Measurements from ENCODE around the gene NR1D1. TPM values are rescaled to one million over a fixed set of nuclear protein-coding genes. Genes with fewer than 3 reads are reported as not detected.
"Not testable (repeated sequence)": the region's sequence is repeated elsewhere in the genome, so short reads cannot be mapped to it uniquely, and the experiment has no call there.

The NR1D1 gene
- total RNA-seq, result 10 to 100 TPM; 16.9 to 19.8 TPM
- long read RNA-seq, partial matches to known transcripts, result 5 of 5 reads
- long read RNA-seq, other reads (novel, unspliced or antisense), result 0 of 5 reads

DNA sequence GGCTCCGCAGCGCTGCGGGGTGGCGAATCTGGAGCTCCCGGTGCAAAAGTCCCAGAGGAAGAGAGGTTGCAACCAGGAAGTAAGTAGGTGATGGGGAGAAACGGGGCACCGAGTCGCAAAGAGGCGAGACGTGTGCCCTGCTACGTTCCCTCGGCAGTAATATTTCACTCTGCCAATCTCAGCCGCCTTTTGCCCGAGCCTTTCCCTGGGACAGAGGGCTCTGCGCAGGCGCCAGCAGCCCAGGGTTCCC is at the start of gene NR1D1:
Gene NR1D1, minus strand, starts transcription at position 171 of the 250 bp plus-strand sequence. CDS start 495 bp downstream, outside the sequence.
- intact Hi-C loops (cut with DNase I, micrococcal nuclease), result no loop called here
- ATAC-seq, result no peak

DNA sequence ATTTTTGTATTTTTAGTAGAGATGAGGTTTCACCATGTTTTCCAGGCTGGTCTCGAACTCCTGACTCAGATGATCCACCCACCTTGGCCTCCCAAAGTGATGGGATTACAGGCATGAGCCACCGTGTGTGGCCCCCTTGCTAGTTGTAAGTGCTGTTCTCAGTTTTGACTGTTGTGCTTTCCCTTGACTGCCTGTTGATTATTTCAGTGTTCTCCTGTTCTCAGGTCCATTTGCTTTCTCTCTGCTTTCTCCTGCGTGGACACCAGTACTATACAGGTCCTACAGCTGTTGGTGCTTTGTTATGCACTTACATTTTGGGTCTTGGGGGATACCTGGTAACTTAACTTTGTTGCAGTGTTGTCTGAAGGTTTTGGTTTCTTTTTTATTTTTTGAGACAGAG is 48.1 kb upstream of the NR1D1 start:
- intact Hi-C loops (cut with DNase I, micrococcal nuclease), result no loop called here
- no peak for ATAC-seq
- DNase-seq, result no peak

More for the DNA sequence above, at the start of gene NR1D1:
- no peak for DNase-seq

- ATAC-seq, result no peak
- no peak for DNase-seq
- intact Hi-C loops (cut with DNase I, micrococcal nuclease), result no loop called here
Measured at GRCh38 chr17:40145476-40145875, 45.1 kb upstream of the NR1D1 start.

DNA sequence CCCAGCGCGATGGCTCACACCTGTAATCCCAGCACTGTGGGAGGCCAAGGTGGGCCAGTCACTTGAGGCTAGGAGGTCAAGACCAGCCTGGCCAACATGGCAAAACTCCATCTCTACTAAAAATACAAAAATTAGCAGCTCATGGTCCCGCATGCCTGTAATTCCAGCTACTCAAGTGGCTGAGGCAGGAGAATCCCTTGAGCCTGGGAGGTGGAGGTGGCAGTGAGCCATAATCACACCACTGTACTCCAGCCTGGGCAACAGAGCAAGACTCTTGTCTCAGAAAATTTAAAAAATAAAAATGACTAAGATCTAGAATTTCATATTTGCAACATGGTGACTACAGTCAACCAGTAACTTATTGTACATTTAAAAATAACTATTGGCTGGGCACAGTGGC is 42.8 kb upstream of the NR1D1 start:
- DNase-seq; ATAC-seq; intact Hi-C loops (cut with DNase I, micrococcal nuclease): not testable (repeated sequence)

DNA sequence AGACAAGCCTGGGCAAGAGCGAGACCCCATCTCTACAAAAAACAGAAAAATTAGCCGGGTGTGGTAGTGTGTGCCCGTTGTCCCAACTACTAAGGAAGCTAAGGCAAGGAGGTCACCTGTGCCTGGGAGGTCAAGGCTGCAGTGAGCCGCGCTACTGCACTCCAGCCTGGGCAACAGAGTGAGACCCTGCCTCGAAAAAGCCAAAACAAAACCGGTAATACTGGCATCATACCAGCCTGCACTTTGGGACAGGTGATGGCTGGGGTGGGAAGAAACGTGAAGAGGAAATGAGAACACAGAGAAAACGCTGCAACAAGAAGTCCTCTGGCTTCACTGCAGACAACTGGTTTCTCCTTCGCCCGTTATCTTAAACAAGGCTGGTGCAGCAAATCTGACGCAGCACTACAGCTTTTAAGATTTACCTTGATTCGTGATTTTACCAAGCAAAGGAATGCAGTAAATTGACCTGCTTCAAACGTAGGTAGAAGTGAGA is 39.2 kb upstream of the NR1D1 start:
- DNase-seq, result peak in 1 of 2 donors; percentile 38
- intact Hi-C loops (cut with DNase I, micrococcal nuclease), result no loop called here
- peak; percentile 16 for ATAC-seq

- DNase-seq (no peak), ATAC-seq (no peak)
- intact Hi-C loops (cut with DNase I, micrococcal nuclease), result no loop called here
Measured at GRCh38 chr17:40135817-40136216, 35.4 kb upstream of the NR1D1 start.

- intact Hi-C loops (cut with DNase I, micrococcal nuclease), result no loop called here
- DNase-seq (peak in 1 of 2 donors; percentile 54), ATAC-seq (peak; percentile 96)
Measured at GRCh38 chr17:40134184-40134583, 33.8 kb upstream of the NR1D1 start.

DNA sequence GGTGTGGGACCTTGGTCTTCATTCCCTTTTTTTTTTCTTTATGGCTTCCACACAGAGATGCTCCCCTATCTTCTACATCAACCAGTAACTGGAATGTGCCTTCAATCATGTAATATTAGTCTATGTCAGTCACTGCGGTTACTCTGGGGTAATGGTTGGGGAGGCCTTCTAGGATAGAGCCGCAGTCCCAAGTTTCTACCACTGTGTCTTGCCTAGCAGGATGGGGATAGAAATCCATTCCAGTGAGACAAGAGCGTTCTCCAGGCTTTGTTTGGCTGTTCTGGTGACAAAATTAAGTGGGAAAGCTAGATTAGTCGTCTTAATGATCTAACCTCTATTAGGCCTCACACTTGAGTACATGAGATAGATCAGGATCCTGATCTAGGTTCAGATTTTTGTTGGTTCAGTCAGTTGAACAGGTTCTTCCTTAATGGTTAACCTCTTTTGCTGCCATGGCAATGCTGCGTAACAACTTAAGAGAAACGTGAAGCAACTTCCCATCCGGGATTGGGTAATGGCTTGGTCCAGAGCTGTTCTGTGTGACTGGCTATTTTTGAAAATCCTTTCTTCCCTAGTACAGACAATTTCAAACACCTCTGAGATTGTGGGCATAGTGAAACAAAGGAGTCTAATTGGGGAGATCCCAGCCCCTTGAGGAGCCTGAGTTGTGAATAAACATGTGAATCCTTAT is 30.1 kb upstream of the NR1D1 start:
- ATAC-seq, result no peak
- DNase-seq, result no peak
- intact Hi-C loops (cut with DNase I, micrococcal nuclease), result no loop called here

- ATAC-seq, result no peak
- intact Hi-C loops (cut with DNase I, micrococcal nuclease), result no loop called here
- DNase-seq, result no peak
Measured at GRCh38 chr17:40129498-40129897, 29.1 kb upstream of the NR1D1 start.

DNA sequence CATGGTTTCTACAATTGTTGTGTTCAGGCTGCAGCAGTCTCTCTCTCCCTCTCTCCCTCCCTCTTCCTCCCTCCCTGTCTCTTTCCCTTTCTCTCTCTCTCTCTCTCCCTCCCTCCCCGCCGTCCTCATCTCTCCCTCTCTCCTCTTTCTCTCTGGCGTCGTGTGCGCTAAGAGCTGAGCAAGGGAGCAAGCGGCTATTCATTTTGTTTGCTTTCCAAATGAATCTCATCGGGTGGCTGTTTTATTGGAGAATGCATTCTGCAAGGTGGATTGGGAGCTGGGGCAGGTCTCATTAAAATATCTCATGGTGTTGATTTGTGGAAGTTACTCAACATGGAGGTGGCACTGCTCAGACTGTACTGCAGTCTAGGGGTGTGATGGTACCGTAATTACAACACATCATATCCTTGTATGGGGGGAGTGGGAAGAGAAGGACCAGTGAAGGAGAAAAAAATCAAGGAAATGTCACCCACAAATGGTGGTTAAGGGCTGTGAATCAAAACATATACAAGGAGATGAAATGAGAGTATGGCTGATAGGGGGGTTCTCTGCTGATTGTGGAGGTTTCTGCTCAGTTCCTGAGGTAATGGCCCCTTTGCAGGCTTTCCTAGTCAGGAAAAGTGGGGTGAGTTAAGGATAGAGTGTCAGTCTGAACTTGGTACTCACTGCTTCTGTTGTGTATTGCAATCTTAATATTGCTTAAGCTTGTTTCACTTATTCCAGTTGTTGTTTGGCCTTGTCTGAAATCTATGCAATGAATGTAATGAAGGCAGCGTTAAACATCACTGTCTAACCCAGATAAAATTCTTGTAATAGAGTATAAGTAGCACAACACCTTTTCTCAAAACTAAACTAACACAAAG is 24.1 kb upstream of the NR1D1 start:
- intact Hi-C loops (cut with DNase I, micrococcal nuclease), result no loop called here
- ATAC-seq (peak; percentile 7), DNase-seq (peak in 1 of 2 donors; percentile 21)

GRCh38 chr17:40123811-40124114 is 23.4 kb upstream of the NR1D1 start:
- DNase-seq (no peak), ATAC-seq (no peak)
- intact Hi-C loops (cut with DNase I, micrococcal nuclease), result no loop called here

GRCh38 chr17:40122999-40123810 is 22.8 kb upstream of the NR1D1 start:
- ATAC-seq, result peak; percentile 30
- intact Hi-C loops (cut with DNase I, micrococcal nuclease), result no loop called here
- peak; percentile 65 for DNase-seq

DNA sequence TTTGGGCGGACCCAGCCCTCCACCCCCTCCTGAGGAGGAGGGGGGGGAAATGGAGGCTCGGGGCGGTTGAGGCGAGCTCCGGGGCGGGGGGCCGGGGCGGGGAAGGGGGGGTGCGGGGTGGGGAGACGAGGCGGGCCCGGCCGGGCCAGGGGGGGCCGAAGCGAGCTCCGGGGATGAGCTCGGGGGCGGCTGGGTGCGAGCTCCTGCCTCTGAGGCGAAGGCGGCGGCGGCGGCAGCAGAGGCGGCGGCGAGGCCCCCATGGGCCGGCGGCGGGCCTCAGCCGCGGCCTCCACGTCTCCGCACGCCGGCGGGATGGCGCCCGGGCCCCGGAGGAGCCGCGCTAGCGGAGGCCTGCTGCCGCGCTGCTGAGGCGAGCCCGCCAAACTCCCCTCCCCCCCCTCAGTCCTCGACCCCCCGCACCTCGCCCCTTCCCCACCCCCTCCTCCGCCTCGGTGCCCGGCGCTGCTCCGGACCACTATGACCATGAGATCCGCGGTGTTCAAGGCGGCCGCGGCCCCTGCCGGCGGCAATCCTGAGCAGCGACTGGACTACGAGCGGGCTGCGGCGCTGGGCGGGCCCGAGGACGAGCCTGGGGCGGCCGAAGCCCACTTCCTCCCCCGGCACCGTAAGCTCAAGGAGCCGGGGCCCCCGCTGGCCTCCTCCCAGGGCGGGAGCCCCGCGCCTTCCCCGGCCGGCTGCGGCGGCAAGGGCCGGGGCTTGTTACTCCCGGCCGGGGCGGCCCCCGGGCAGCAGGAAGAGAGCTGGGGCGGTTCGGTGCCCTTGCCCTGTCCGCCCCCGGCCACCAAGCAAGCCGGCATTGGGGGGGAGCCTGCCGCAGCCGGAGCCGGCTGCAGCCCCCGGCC is 22.0 kb upstream of the NR1D1 start:
- DNase-seq, result peak in 1 of 2 donors; percentile 66
- ATAC-seq, result peak; percentile 44
- intact Hi-C loops (cut with DNase I, micrococcal nuclease), result no loop called here

- peak; percentile 80 for ATAC-seq
- DNase-seq, result peak; percentile 84 to 89
- intact Hi-C loops (cut with DNase I, micrococcal nuclease), result no loop called here
Measured at GRCh38 chr17:40121181-40122135, 21.1 kb upstream of the NR1D1 start, which contains the start of gene MSL1. Gene MSL1, plus strand, starts transcription at chr17:40121971. Its CDS starts 642 bp downstream, at chr17:40122613.

DNA sequence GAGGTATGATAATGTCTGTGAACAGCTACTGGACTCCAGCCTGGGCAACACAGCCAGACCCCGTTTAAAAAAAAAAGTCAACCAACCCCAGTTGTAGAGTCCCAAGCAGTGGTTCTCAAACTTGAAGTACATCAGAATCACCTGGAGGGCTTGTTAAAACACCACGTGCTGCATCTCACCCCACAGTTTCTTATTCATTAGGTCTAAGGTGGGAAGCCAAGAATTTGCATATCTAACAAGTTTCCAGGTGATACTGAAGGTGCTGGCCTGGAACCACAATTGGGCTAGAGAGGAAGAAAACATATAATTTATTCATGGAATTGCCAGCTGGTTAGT is 14.7 kb upstream of the NR1D1 start:
- DNase-seq, result no peak
- no peak for ATAC-seq
- intact Hi-C loops (cut with DNase I, micrococcal nuclease), result no loop called here

DNA sequence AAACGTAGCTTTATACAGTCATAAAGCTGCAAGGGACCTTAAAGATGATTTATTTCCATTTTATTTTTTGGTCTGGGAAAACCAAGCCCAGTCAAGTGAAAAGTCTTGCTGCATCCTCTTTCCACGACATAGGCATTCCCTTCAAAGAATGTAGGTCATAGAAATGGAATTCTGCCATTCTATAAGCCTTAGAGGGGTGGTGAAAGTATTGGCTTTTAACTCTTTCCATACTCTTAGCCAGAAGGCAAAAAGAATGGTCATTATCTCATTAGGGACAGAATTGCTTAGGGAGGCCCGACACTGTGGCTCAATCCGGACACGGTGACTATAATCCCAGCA is 13.5 kb upstream of the NR1D1 start:
- ATAC-seq (no peak), DNase-seq (no peak)
- intact Hi-C loops (cut with DNase I, micrococcal nuclease), result loop anchor here in 1 of 2 donors (2.0 kb wide), 1 partner anchor 55 kb away; no protein-coding TSS in a partner anchor

DNA sequence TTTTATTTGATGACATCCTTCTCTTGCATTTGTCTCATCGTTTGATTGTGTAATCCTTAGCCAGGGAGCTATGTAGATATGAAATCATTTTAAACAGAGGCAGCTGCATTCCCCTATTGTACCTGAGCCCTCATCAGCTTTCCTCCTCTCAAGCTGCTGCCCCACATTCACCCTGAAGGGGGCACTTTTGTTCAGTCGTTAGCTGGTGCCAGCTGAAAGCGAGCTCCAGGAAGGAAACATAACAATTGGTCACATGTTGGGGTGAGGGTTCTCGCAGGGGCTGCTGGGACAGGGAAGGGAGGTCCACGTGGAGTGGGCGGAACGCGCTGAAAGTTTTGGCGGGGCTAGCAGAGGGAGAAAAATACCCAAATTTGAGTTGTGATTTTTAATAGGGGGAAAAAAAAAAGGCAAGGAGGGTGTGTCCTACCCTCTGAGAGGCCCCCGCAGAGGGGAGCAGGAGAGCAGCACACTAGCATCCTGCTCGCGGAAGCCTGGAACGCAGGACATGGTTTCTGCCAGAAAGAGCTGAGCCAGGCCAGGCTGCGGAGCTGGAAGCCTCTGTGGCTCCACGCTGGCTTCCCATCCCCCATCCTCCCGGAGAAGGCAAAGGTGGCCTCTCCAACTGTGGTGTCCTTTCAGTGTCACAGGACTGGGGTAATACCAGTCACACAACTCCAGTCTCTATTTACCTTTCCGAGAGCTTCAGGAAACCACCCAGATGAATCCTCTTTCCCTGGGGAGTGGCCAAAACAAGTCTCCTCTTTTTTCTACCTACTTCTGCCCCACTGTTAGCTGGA is 12.9 kb upstream of the NR1D1 start:
- peak; percentile 69 for ATAC-seq
- peak; percentile 95 to 96 for DNase-seq
- intact Hi-C loops (cut with DNase I, micrococcal nuclease), result loop anchor here in 1 of 2 donors (2.0 kb wide), 1 partner anchor 55 kb away; no protein-coding TSS in a partner anchor

All from left colon (tissue), 2 donors.